T-helper 22 cell (primary cell): ENCODE measurements around the gene DEK.
A peak's percentile ranks its signal among the peaks of the same experiment; 100 is the strongest.
"Not testable (repeated sequence)": the region's sequence is repeated elsewhere in the genome, so short reads cannot be mapped to it uniquely, and the experiment has no call there.

Experiments
- DNase-seq: peaks from one replicate; pipeline ENCODE4 v3.0.0-alpha.2; 2020; ENCODE audit warnings: low read depth

Gene DEK, protein sequence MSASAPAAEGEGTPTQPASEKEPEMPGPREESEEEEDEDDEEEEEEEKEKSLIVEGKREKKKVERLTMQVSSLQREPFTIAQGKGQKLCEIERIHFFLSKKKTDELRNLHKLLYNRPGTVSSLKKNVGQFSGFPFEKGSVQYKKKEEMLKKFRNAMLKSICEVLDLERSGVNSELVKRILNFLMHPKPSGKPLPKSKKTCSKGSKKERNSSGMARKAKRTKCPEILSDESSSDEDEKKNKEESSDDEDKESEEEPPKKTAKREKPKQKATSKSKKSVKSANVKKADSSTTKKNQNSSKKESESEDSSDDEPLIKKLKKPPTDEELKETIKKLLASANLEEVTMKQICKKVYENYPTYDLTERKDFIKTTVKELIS

GRCh38 chr6:18264219-18264922 is at the start of gene DEK:
Gene DEK (minus strand): TSS chr6:18264530. CDS start chr6:18263987, 543 bp downstream.
- peak; percentile 75 for DNase-seq

DNA sequence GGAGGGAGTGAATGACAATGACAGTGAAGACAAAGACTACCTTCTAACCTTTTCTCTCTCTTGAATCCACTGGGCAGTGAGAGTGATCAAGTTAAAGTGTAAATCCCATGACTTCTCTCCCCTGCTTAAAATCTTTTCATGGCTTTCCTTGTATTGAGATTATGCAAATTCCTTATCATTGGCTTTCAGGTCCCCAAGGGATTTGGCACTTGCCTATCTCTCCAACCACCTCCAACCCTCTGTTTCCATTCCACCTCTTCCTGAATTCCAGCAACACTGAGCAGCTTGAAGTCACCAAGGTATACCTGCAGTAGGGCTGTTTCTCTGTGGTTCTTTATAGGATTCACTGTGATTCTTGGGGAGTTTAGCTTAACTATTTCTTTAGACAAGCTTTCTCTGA is 48.0 kb upstream of the DEK start:
- DNase-seq, result no peak

DNA sequence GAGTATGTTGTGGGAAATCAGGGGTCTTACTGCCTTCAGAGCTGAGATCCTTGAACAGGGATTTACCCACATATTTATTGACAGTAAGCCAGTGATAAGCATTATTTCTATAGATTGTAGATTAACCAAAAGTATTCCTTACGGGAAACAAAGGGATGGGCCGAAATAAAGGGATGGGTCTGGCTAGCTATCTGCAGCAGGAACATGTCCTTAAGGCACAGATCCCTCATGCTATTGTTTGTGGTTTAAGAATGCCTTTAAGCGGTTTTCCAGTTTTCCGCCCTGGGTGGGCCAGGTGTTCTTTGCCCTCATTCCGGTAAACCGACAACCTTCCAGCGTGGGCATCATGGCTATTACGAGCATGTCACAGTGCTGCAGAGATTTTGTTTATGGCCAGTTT is 45.7 kb upstream of the DEK start:
- not testable (repeated sequence) for DNase-seq

GRCh38 chr6:18309046-18309445 is 44.7 kb upstream of the DEK start:
- DNase-seq, result no peak

GRCh38 chr6:18308070-18308735 is 43.9 kb upstream of the DEK start:
- no peak for DNase-seq

DNA sequence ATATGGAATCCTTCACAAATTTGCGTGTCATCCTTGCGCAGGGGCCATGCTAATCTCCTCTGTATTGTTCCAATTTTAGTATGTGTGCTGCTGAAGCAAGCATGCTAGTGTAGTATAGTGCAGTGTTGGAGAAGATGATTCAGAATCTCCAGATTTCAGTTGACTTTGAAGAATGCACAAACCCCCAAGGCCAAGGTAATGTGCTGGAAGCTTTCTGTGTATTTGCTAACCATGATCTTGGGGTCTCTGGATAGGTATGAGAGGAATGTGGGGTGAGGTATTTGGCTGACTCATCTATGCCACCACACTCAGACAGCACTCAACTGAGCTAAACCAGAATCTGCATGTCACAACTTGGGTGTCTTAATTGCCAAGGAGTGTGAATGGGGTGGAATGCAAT is 42.6 kb upstream of the DEK start:
- DNase-seq, result no peak

- no peak for DNase-seq
Observed at GRCh38 chr6:18302561-18303439, 38.5 kb upstream of the DEK start.

- DNase-seq, result no peak
Observed at GRCh38 chr6:18293076-18293904, 29.0 kb upstream of the DEK start.

DNA sequence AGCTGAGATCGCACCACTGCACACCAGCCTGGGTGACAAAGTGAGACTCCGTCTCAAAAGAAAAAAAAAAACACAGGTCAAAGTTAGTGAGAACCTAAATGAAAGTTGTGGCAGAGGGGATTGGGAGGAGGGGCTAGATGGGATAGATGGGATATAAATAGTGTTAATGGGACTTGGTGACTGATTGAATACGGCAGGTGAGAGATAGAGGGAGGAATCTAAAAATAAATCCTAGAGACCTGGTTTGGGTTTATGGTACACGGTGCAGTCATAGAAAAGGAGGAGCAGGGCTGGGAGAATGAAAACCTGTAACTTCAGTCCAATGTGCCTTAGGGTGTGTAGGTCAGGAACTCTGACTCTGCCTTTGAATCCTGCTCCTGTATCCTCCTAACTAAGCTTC is 25.0 kb upstream of the DEK start:
- DNase-seq, result no peak

DNA sequence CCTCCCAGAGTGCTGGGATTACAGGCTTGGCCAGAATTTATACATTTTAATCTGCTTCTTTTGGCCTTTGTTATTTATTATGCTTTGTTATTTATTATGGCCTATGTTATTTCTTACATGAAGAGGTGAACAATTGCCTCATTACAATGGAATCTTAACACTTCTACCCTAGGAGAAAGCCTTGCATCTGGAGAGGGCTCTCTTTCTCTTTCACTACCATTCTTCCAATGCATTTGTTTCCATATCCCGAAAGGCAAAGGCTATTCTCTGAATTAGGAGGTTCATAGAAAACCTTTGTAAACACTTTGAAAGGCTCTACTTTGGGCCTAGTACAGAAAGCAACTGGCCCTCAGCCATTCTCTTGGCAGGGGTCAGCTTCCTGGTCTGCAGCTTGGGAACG is 19.9 kb upstream of the DEK start:
- DNase-seq, result no peak

GRCh38 chr6:18281564-18281963 is 17.2 kb upstream of the DEK start:
- DNase-seq, result no peak

DNA sequence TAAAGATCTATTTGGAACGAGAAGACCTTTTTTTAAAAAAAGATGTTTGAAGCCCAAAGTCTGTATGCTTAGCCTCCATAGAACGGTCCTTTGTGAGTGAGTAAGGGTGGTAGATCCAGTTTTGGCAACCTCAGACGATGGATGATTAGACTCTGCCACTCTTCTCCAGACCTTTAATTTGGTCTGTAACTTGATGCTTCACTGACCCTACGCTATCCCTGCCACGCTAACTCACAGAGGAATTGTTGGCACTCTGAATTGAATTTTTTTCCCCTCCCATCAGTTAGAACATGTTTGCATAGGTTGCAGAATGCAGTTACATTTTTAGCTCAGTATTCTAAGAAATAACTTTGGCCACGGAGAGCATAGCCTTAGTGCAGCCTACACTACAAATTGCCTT is 15.8 kb upstream of the DEK start:
- no peak for DNase-seq

DNA sequence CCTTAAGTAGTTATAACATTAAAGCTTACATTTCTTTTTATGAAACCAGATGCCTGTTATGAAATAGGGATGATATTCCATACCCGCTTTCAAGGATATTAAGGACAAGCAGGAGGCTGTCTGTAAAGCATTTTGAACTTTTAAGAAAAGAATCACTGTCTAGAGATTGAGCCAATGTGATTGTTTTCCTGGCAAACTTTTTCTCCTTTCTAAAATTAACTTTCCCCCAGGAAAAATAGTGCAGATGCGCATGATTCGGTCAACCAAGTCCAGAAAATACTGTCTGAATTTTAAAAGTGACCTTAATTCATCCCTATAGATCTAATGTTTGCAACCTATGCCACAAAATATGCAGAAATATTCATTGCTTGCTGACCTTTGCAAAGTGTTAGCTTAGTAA is 15.1 kb upstream of the DEK start:
- no peak for DNase-seq

DNA sequence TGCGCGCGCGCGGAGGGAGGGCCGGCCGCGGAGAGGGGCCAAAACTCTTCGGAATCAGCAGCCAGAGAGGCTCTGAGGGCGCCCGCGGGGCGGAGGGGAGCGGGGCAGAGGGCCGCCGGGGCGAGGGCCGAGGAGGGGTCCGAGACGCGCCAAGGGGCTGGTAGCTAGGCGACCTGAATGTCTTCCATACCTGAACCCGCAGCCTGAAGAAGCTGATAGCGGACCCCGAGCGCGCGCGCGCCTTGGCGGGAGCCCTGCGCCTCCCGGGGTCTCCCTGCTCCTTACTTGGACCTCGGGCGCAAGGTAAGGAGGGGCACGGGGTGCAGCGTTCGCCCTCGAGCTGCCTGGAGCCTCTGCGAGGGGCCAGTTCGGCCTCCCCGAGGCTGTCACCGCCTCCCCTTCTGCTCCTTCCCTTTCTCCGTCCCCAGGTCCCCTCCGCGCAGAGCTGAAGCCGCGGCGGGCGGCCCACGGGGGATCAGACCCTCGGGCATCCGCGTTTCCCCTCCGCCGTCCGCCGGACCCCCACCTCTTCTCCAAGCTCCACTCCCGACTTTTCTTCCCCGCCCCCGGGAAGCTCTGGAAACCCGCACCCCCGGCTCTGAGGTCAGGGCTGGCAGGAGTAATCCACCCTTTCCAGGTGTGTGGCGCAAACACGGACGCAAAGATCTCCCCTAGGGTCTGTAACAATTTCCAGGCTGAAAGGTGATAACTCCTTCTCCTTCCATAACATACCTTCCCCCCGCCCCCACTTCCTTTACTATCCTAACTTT is 13.1 kb upstream of the DEK start:
- DNase-seq, result no peak

- no peak for DNase-seq
Observed at GRCh38 chr6:18276610-18277236, 12.4 kb upstream of the DEK start.

DNA sequence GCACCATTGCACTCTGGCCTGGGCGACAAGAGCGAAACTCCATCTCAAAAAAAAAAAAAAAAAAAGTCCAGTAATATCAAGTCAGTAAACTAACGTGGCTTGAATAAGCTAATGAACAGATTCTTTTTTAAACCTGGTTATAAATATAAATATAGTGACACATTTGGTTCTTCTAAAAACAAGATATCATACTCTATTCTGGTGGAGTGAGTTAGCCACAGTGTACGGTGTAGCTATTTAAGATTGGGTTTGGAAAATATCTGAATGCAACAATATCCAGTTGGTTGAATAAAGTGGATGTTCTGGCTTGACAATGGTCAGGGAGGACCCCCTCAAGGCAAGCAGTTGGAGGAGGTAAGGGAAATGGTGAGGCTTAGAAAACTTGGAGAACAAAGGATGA is 5.9 kb upstream of the DEK start:
- DNase-seq, result no peak

DNA sequence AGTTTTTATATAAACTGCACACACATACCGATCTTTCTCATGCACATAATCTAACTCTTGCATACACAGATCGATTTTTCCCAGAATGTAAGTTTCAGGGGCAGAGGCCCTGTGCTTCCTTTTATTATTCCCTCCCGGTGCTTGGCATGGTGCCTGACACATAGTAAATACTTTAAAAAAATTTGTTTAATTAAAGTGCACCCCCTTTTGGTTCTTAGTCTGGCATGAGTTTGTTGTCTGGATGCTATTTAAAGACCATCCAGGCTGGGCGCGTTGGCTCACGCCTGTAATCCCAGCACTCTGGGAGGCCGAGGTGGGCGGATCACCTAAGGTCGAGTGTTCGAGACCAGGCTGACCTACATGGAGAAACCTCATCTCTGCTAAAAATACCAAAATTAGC is 5.4 kb upstream of the DEK start:
- no peak for DNase-seq

DNA sequence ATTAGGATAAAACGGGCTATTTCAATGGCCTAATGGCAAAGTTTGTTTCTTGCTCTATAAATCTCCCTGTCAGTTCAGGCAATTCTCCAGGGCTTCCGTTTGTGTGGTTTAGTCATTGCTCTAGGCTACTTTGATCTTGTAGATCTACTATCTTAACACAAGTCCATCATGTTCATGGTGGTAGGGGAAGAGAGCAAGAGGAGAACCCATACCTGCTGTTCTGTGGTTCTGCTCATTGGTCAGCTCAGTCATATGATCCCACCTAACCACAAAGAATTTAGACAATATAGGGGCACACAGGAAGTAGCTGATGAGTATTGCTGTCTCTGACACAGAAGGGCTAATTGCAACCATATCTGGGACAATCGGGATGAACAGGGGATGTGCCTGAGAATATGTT is 4.9 kb upstream of the DEK start:
- DNase-seq, result no peak

GRCh38 chr6:18268066-18268465 is 3.7 kb upstream of the DEK start:
- DNase-seq, result no peak

DNA sequence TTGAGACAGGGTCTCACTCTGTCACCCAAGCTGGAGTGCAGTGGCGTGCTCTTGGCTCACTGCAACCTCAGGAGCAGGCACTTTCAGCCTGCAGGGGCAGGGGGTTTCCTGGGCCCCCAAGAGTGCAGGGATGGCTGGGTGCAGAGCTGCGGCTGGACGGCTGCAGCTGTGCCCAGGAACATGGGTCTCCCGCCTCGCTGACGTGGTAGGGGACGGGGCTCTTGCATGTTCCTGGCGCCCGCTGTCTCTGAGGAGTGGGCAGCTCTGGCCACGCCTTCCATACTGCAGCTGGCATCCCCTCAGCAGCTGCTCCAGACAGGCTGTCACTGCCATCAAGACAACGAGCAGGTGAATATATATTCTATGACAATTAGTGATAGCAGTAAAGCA is 2.2 kb upstream of the DEK start:
- no peak for DNase-seq
